Prostate gland (tissue), 2 donors: ENCODE data around the gene MAPK14. TPM values are rescaled to one million over a fixed set of nuclear protein-coding genes. Genes with fewer than 3 reads are reported as not detected.

ENCODE experiments used
- DNase-seq: peaks from one replicate; pipeline ENCODE4 v3.0.0-alpha.2; 2019; ENCODE audit warnings: low spot score
- H3K27ac ChIP-seq, 2 donors: fragments of 200-600 bp; sonication (generic); 2 replicates each; pipeline ENCODE4 v1.5.1; 2017 to 2019
- H3K27me3 ChIP-seq: fragments of 200-600 bp; sonication (generic); replicated peaks from 2 replicates; pipeline ENCODE4 v1.5.1; 2019; ENCODE audit not compliant: insufficient read depth
- H3K36me3 ChIP-seq, 2 donors: fragments of 200-600 bp; sonication (generic); 1 replicate in 1 of 2; 2 replicates in 1 of 2; pipeline versions ENCODE4 v1.5.1 to v1.8.1; 2017 to 2019
- H3K4me1 ChIP-seq: fragments of 200-600 bp; sonication (generic); replicated peaks from 2 replicates; pipeline ENCODE4 v1.5.1; 2019
- H3K4me3 ChIP-seq, 2 donors: fragments of 200-600 bp; sonication (generic); 2 replicates each; pipeline ENCODE4 v1.5.1; 2017 to 2019
- H3K9me3 ChIP-seq: fragments of 200-600 bp; sonication (generic); 2 replicates; pipeline ENCODE4 v1.5.1; 2017
- CTCF ChIP-seq, 4 experiments: fragments of 200-600 bp in 2 of 4; fragments of 450-650 bp in 2 of 4; sonication (generic) in 2 of 4; IDR thresholded peaks; 1 replicate in 3 of 4; 2 replicates in 1 of 4; pipeline ENCODE4 v1.5.1; 2016 to 2019; ENCODE audit warnings: antibody characterized with exemption in 4 of 4, mild to moderate bottlenecking in 2 of 4, moderate library complexity in 2 of 4
- POLR2A ChIP-seq: fragments of 450-650 bp; IDR thresholded peaks from one replicate; pipeline ENCODE4 v1.6.1; 2016; ENCODE audit warnings: antibody characterized with exemption, mild to moderate bottlenecking
- POLR2AphosphoS5 ChIP-seq: sonication (generic); formaldehyde crosslinking; IDR thresholded peaks from one replicate; pipeline ENCODE4 v1.6.1; 2017; ENCODE audit warnings: antibody characterized with exemption
- WGBS: methylation state at CpG from one replicate; pipeline ENCODE4 v1.1.5; 2018; 5-methylcytosine and 5-hydroxymethylcytosine counted together
- intact Hi-C: fragments of 100-400 bp; cut with DNase I; formaldehyde crosslinking; loops from one replicate; pipeline ENCODE4 v1.14.2; 2022
- total RNA-seq, 2 donors: library from RNA; depleted of rRNA; stranded (reverse); fragments of >200 nt; gene quantifications; one replicate each; pipeline ENCODE4 v1.1.0, GENCODE V29; 2016

Gene MAPK14
- total RNA-seq, 2 donors from 2014 or later: 36.7 to 43.2 TPM

GRCh38 chr6:36131511-36132245, 104.1 kb downstream of the MAPK14 start:
- H3K9me3 ChIP-seq: no peaks in the 10 kb centered on the region
- TF ChIP-seq POLR2A (no peak), POLR2AphosphoS5 (peak; percentile 37), CTCF (IDR thresholded peaks at IDR 0.05) (no peak)
- H3K4me3 ChIP-seq: peak overlapping the region; percentile 41 to 43
- 12% methylated on average over 8 of the region's 8 CpGs for WGBS
- intact Hi-C loops: no loop called here
- no peak for DNase-seq
- peaks cover 4% of the 10 kb centered on the region for H3K4me1 ChIP-seq
- no peaks in the 10 kb centered on the region for H3K27me3 ChIP-seq
- H3K27ac ChIP-seq: peak overlapping the region; percentile 81 to 83
- no peaks in the 10 kb centered on the region for H3K36me3 ChIP-seq

- Histone ChIP-seq H3K27ac (peak overlapping the region in 1 of 2 donors; percentile 81), H3K36me3 (no peaks in the 10 kb centered on the region), H3K4me3 (no peak overlapping the region), H3K27me3 (no peaks in the 10 kb centered on the region), H3K4me1 (peaks cover 4% of the 10 kb centered on the region), H3K9me3 (no peaks in the 10 kb centered on the region)
- intact Hi-C loops: no loop called here
- 82% methylated on average over 5 of the region's 5 CpGs for WGBS
- no peak for DNase-seq
- TF ChIP-seq POLR2AphosphoS5: no peak
- no peak for TF ChIP-seq POLR2A
Measured at GRCh38 chr6:36132246-36132895, 104.8 kb downstream of the MAPK14 start.

- no peak overlapping the region for H3K27ac ChIP-seq
- TF ChIP-seq CTCF (IDR thresholded peaks at IDR 0.05) (no peak), POLR2A (no peak), POLR2AphosphoS5 (no peak)
- intact Hi-C loops: no loop called here
- H3K27me3 ChIP-seq: no peaks in the 10 kb centered on the region
- no peak overlapping the region for H3K4me3 ChIP-seq
- peaks cover 4% of the 10 kb centered on the region for H3K4me1 ChIP-seq
- no peaks in the 10 kb centered on the region for H3K36me3 ChIP-seq
- no peak for DNase-seq
- WGBS: 73% methylated on average over 4 of the region's 4 CpGs
- H3K9me3 ChIP-seq: no peaks in the 10 kb centered on the region
Measured at GRCh38 chr6:36133148-36133547, 105.5 kb downstream of the MAPK14 start.

- intact Hi-C loops: no loop called here
- peaks cover 4% of the 10 kb centered on the region for H3K4me1 ChIP-seq
- no peak overlapping the region for H3K27ac ChIP-seq
- 91% methylated on average over 4 of the region's 4 CpGs for WGBS
- H3K9me3 ChIP-seq: no peaks in the 10 kb centered on the region
- H3K27me3 ChIP-seq: no peaks in the 10 kb centered on the region
- no peaks in the 10 kb centered on the region for H3K36me3 ChIP-seq
- TF ChIP-seq POLR2A (no peak), POLR2AphosphoS5 (no peak), CTCF (IDR thresholded peaks at IDR 0.05) (no peak)
- H3K4me3 ChIP-seq: no peak overlapping the region
- DNase-seq: no peak
Measured at GRCh38 chr6:36133912-36134311, 106.3 kb downstream of the MAPK14 start.

- TF ChIP-seq POLR2A: no peak
- no peak for TF ChIP-seq CTCF (IDR thresholded peaks at IDR 0.05)
- no peak for TF ChIP-seq POLR2AphosphoS5
- Histone ChIP-seq H3K9me3 (no peaks in the 10 kb centered on the region), H3K4me1 (peaks cover 4% of the 10 kb centered on the region), H3K27ac (no peak overlapping the region), H3K4me3 (no peak overlapping the region), H3K27me3 (no peaks in the 10 kb centered on the region), H3K36me3 (no peaks in the 10 kb centered on the region)
- no peak for DNase-seq
- 73% methylated on average over 13 of the region's 13 CpGs for WGBS
- intact Hi-C loops: no loop called here
Measured at GRCh38 chr6:36135053-36135731, 107.6 kb downstream of the MAPK14 start.
